Neutrophil (primary cell): Measurements from ENCODE around the gene KIAA0930.

Source experiments
- H3K27ac ChIP-seq: fragments of 200-600 bp; sonication (generic); 2 replicates; pipeline ENCODE4 v1.5.1; 2016; ENCODE audit warnings: mild to moderate bottlenecking, moderate library complexity
- H3K27me3 ChIP-seq: fragments of 200-600 bp; sonication (generic); 2 replicates; pipeline ENCODE4 v1.6.0; 2016; ENCODE audit warnings: mild to moderate bottlenecking
- H3K36me3 ChIP-seq: fragments of 200-600 bp; sonication (generic); 2 replicates; pipeline ENCODE4 v1.5.1; 2017
- H3K4me1 ChIP-seq, 2 experiments: fragments of 200-600 bp in 1 of 2; sonication (generic) in 1 of 2; 1 replicate in 1 of 2; 2 replicates in 1 of 2; pipeline versions ENCODE4 v1.5.1 to v1.6.1; 2013 to 2016; ENCODE audit warnings: low read depth in 1 of 2, low read length in 1 of 2, mild to moderate bottlenecking in 1 of 2, moderate library complexity in 1 of 2; ENCODE audit not compliant: control insufficient read depth in 1 of 2, insufficient read depth in 1 of 2
- H3K4me3 ChIP-seq, 2 experiments: fragments of 200-600 bp in 1 of 2; sonication (generic) in 1 of 2; 1 replicate in 1 of 2; 2 replicates in 1 of 2; pipeline ENCODE4 v1.5.1; 2013 to 2016; ENCODE audit warnings: low read depth in 1 of 2, low read length in 1 of 2, mild to moderate bottlenecking in 1 of 2, moderate library complexity in 1 of 2
- H3K9me3 ChIP-seq: fragments of 200-600 bp; sonication (generic); 2 replicates; pipeline ENCODE4 v1.5.1; 2016
- TF ChIP-seq, protein P1 (sequence below): fragments of 200-600 bp; sonication (generic); IDR thresholded peaks from 2 replicates; pipeline ENCODE4 v1.5.1; 2016; ENCODE audit warnings: antibody characterized with exemption

The KIAA0930 gene

DNA sequence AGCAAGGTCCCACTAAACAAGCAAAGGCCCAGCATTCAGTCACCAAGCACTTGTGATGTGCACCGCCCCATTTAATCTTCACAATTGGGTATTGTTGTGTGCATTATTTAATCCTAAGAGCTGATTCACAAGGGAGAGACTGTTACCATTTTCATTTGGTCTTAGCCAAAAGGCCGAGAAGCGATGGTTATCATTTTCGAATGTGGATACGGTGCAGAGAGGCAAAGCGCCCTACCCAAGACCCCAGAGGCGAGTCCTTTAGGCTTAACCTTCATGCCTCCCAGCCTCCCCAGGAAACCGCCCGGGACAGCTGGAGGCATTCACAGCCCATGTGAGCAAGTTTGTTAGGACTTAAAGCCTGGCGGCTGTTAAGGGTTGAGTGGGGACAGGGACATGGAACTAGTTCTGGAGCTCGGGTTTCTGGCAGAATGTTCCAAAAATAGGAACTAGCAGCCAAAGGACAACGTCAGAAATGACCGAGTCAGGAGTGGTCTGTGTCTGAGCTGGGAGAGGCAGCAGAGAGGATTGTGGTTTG lies 31.0 kb upstream of the KIAA0930 start:
- H3K4me3 ChIP-seq: no peak overlapping the region
- peaks cover 43% of the 10 kb centered on the region for H3K27me3 ChIP-seq
- no peak overlapping the region for H3K27ac ChIP-seq
- TF ChIP-seq, protein P1, sequence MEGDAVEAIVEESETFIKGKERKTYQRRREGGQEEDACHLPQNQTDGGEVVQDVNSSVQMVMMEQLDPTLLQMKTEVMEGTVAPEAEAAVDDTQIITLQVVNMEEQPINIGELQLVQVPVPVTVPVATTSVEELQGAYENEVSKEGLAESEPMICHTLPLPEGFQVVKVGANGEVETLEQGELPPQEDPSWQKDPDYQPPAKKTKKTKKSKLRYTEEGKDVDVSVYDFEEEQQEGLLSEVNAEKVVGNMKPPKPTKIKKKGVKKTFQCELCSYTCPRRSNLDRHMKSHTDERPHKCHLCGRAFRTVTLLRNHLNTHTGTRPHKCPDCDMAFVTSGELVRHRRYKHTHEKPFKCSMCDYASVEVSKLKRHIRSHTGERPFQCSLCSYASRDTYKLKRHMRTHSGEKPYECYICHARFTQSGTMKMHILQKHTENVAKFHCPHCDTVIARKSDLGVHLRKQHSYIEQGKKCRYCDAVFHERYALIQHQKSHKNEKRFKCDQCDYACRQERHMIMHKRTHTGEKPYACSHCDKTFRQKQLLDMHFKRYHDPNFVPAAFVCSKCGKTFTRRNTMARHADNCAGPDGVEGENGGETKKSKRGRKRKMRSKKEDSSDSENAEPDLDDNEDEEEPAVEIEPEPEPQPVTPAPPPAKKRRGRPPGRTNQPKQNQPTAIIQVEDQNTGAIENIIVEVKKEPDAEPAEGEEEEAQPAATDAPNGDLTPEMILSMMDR: no peak
- H3K4me1 ChIP-seq: peaks cover 11 to 17% of the 10 kb centered on the region in 2 experiments
- H3K36me3 ChIP-seq: no peaks in the 10 kb centered on the region
- no peaks in the 10 kb centered on the region for H3K9me3 ChIP-seq

- Histone ChIP-seq H3K4me1 (peaks cover 11 to 17% of the 10 kb centered on the region in 2 experiments), H3K27me3 (peaks cover 55% of the 10 kb centered on the region), H3K36me3 (no peaks in the 10 kb centered on the region), H3K9me3 (no peaks in the 10 kb centered on the region), H3K27ac (no peak overlapping the region), H3K4me3 (no peak overlapping the region)
- TF ChIP-seq, protein P1: no peak
These were observed 29.7 kb upstream of the KIAA0930 start for GRCh38 chr22:45270095-45271020.

DNA sequence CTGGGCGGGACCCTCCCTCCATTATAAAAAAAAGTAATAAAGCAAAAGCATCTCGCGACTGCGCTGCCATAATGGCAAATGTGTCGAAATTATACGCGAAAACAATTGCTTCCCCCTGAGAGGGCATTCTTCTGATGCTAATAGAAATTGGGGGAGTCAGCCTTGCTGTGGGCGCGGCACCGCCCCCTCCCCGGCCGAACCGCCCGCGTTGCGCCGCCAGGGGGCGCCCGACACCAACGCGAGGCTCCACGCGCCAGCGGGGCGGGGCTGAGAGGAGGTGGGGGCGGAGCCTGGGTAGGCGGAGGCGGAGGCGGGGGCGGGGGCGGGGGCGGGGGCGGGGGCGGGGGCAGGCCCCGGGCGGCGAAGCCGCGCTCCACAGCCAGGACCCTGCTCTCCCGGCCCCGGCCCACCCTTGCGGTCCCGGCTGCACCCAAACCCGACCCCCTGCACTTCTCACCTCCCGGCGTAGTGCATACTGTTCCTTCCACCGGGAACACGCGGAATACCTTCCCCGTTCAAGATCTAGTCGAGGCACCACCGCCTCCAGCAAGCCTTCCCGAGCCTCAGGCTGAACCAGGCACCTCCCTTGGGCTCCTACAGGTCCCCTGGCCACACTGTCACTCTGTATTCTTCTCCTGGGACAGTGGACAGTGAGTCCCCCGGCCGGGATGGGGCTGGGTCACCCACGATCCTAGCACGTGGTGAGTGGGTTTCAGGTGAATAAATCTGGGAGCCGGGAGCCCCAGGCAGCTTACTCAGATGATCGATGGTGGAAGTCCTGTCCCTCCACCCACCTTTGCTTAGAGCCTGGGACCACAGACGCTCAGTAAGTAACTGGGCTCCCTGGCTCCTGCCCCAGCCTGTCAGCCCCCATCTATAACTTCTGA lies 28.5 kb upstream of the KIAA0930 start:
- H3K36me3 ChIP-seq: no peaks in the 10 kb centered on the region

DNA sequence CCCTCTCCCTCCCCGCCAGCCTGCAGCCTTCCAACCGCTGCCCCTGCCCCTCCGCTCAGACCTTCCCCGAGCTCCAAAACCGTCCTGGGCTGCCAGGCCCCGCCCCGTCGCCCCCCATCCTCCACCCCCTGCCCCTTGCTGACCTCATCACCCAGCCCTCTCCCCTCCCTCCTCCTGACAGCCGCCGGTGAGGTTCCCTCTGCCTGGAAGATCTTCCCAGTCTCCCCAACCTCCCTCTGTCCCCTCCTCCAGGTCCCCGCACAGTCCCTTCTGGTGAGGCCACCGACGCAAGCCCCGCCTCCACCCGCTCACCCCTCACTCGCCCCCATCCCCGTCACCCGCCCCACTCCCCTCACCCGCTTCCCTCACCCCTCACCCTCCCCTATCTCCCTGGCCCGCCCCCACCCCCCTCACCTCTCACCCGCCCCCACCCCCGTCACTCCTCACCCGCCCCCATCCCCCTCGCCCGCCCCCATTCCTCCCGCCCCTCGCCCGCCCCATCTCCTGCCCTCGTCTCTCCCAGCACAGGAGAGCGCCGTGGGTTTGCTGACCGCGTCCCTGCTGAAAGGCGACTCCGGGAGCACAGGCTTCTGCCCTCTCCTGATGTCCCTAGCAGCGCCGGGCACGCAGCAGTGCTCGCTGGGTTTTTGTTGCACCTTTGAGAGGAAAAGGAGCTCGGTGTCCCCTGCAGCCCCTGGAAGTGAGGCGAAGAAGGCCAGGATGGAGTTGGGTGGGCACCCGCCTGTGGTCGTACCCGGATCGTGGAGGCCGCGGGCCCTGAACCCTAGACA lies 27.7 kb upstream of the KIAA0930 start:
- Histone ChIP-seq H3K36me3 (no peaks in the 10 kb centered on the region), H3K27ac (no peak overlapping the region), H3K4me3 (peak overlapping the region; percentile 82 to 84), H3K27me3 (peaks cover 57% of the 10 kb centered on the region), H3K4me1 (peaks cover 19 to 27% of the 10 kb centered on the region in 2 experiments), H3K9me3 (no peaks in the 10 kb centered on the region)
- TF ChIP-seq, protein P1: no peak

More for the DNA sequence above, 28.5 kb upstream of the KIAA0930 start:
- TF ChIP-seq, protein P1: peak; percentile 99
- H3K27me3 ChIP-seq: peaks cover 57% of the 10 kb centered on the region
- H3K27ac ChIP-seq: peak overlapping the region; percentile 20
- peak overlapping the region; percentile 82 to 84 for H3K4me3 ChIP-seq
- H3K9me3 ChIP-seq: no peaks in the 10 kb centered on the region
- peaks cover 11 to 19% of the 10 kb centered on the region in 2 experiments for H3K4me1 ChIP-seq

DNA sequence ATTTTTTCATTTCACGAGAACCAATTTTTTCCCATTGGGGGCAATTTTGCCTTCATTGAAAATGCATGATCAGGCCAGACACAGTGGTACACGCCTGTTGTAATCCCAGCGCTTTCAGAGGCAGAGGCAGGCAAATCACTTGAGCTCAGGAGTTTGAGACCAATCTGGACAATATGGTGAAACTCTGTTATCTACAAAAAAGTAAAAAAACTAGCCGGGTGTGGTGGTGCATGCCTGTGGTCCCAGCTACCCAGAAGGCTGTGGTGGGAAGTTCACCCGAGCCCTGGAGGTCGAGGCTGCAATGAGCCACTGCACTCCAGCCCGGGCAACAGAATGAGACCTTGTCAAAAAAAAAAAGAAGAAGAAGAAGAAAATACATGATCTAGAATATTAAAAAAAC lies 24.8 kb upstream of the KIAA0930 start:
- peaks cover 26 to 33% of the 10 kb centered on the region in 2 experiments for H3K4me1 ChIP-seq
- TF ChIP-seq, protein P1: no peak
- H3K27me3 ChIP-seq: peaks cover 42% of the 10 kb centered on the region
- H3K4me3 ChIP-seq: no peak overlapping the region
- H3K9me3 ChIP-seq: no peaks in the 10 kb centered on the region
- no peak overlapping the region for H3K27ac ChIP-seq
- no peaks in the 10 kb centered on the region for H3K36me3 ChIP-seq
